Measurements from ENCODE around the gene ZNF662. TPM values are rescaled to one million over a fixed set of nuclear protein-coding genes. Genes with fewer than 3 reads are reported as not detected.

ZNF662 gene
- total and polyA plus RNA-seq, 7 donors: 0.32 to 3.5 (median 1.4) TPM

GRCh38 chr3:42935472-42935871 is 29.5 kb downstream of the ZNF662 start:
- H3K36me3 ChIP-seq (ENCODE audit: insufficient read depth in 1 of 2, low read depth in 1 of 2): peaks cover 4% of the 10 kb centered on the region in 2 donors
- intact Hi-C loops (cut with DNase I): no loop called here
- no peak for TF ChIP-seq CTCF (IDR thresholded peaks at IDR 0.05)
- ATAC-seq (no peak), DNase-seq (no peak)
- peaks cover 0 to 2% (median 0%) of the 10 kb centered on the region in 3 donors for H3K27me3 ChIP-seq (ENCODE audit: insufficient read depth in 3 of 3, low read length in 2 of 3)
- WGBS, 3 donors: 79 to 96% (median 80%) methylated on average over 1 of the region's 1 CpG
- H3K9me3 ChIP-seq: no peaks in the 10 kb centered on the region
- no peaks in the 10 kb centered on the region for H3K4me1 ChIP-seq
- no peak overlapping the region for H3K27ac ChIP-seq
- no peak overlapping the region for H3K4me3 ChIP-seq

GRCh38 chr3:42936157-42936981 is 30.4 kb downstream of the ZNF662 start:
- Histone ChIP-seq H3K27me3 (ENCODE audit: insufficient read depth in 3 of 3, low read length in 2 of 3) (peaks cover 0 to 2% (median 0%) of the 10 kb centered on the region in 3 donors), H3K4me1 (no peaks in the 10 kb centered on the region), H3K9me3 (no peaks in the 10 kb centered on the region), H3K27ac (no peak overlapping the region), H3K4me3 (peak overlapping the region; percentile 55), H3K36me3 (ENCODE audit: insufficient read depth in 1 of 2, low read depth in 1 of 2) (peaks cover 4% of the 10 kb centered on the region in 2 donors)
- DNase-seq: peak; percentile 57 to 66
- intact Hi-C loops (cut with DNase I): no loop called here
- no peak for TF ChIP-seq CTCF (IDR thresholded peaks at IDR 0.05)
- WGBS, 3 donors: 53 to 77% (median 73%) methylated on average over 43 of the region's 43 CpGs
- peak in 3 of 4 donors; percentile 64 to 73 (median 66) for ATAC-seq

- intact Hi-C loops (cut with DNase I): no loop called here
- 85 to 88% (median 85%) methylated on average over 3 of the region's 3 CpGs for WGBS, 3 donors
- no peak for TF ChIP-seq CTCF (IDR thresholded peaks at IDR 0.05)
Observed at GRCh38 chr3:42937334-42937733, 31.4 kb downstream of the ZNF662 start.

GRCh38 chr3:42942693-42943092 is 36.8 kb downstream of the ZNF662 start:
- DNase-seq (no peak), ATAC-seq (no peak)
- H3K36me3 ChIP-seq (ENCODE audit: insufficient read depth in 1 of 2, low read depth in 1 of 2): peaks cover 4% of the 10 kb centered on the region in 2 donors
- H3K4me1 ChIP-seq: no peaks in the 10 kb centered on the region
- no peaks in the 10 kb centered on the region for H3K27me3 ChIP-seq (ENCODE audit: insufficient read depth in 3 of 3, low read length in 2 of 3)
- intact Hi-C loops (cut with DNase I): loop anchor here in 1 of 2 donors (10.0 kb wide), 1 partner anchor 572 kb away; no protein-coding TSS in a partner anchor
- H3K9me3 ChIP-seq: no peaks in the 10 kb centered on the region
- TF ChIP-seq CTCF (IDR thresholded peaks at IDR 0.05): no peak
- no peak overlapping the region for H3K4me3 ChIP-seq
- 74 to 84% (median 84%) methylated on average over 1 of the region's 1 CpG for WGBS, 3 donors
- no peak overlapping the region for H3K27ac ChIP-seq

More at GRCh38 chr3:42937334-42937733, 31.4 kb downstream of the ZNF662 start:
- no peak overlapping the region for H3K27ac ChIP-seq
- peaks cover 0 to 2% (median 0%) of the 10 kb centered on the region in 3 donors for H3K27me3 ChIP-seq (ENCODE audit: insufficient read depth in 3 of 3, low read length in 2 of 3)
- ATAC-seq: no peak
- H3K36me3 ChIP-seq (ENCODE audit: insufficient read depth in 1 of 2, low read depth in 1 of 2): peaks cover 4% of the 10 kb centered on the region in 2 donors
- H3K4me1 ChIP-seq: no peaks in the 10 kb centered on the region
- no peak for DNase-seq
- no peaks in the 10 kb centered on the region for H3K9me3 ChIP-seq
- no peak overlapping the region for H3K4me3 ChIP-seq
